GM19025 (cell line): Measurements from ENCODE around the gene CD82.
"Not testable (repeated sequence)": the region's sequence is repeated elsewhere in the genome, so short reads cannot be mapped to it uniquely, and the experiment has no call there.

Experiments
- ATAC-seq: cut with Tn5 transposase; IDR thresholded peaks from one replicate; pipeline ENCODE4 v1.9.1; 2021; ENCODE audit warnings: mild to moderate bottlenecking, low read depth, moderate library complexity; ENCODE audit not compliant: unreplicated experiment

CD82 gene

DNA sequence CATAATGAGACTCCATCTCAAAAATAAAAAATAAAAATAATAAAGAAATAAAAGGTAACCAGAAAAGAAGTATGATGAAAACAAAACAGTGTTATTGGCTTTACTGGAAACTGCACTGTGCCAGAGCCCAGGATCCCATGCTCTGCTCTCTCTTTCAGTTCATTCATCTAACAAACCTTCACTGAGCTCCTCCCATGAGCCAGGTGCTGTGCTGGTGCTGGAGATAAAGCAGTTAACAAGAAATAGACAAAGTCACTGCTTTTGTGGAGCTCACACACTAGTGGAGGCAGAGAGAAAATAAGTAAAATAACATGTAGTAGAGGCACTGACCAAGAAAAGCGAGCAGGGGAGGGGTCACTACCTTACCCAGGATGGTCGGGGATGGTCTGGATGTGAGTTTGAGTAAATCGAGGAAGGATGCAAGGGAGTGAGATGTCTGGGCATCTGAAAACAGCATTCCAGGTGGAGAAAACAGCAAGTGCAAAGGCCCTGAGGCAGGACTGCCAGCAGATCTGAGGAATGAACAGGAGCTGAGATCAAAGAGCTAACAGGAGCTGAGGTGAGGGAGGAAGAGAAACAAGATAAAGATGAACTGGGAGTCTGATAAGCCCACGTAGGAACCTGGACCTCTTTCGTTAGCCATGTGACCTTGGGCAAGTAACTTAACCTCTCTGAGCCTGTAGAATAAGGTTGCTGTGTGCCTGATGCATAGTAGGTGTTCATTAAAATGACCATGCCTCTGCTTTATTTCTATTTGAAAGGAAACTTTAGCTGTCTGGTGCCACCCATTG is 31.3 kb upstream of the CD82 start:
- no peak for ATAC-seq

DNA sequence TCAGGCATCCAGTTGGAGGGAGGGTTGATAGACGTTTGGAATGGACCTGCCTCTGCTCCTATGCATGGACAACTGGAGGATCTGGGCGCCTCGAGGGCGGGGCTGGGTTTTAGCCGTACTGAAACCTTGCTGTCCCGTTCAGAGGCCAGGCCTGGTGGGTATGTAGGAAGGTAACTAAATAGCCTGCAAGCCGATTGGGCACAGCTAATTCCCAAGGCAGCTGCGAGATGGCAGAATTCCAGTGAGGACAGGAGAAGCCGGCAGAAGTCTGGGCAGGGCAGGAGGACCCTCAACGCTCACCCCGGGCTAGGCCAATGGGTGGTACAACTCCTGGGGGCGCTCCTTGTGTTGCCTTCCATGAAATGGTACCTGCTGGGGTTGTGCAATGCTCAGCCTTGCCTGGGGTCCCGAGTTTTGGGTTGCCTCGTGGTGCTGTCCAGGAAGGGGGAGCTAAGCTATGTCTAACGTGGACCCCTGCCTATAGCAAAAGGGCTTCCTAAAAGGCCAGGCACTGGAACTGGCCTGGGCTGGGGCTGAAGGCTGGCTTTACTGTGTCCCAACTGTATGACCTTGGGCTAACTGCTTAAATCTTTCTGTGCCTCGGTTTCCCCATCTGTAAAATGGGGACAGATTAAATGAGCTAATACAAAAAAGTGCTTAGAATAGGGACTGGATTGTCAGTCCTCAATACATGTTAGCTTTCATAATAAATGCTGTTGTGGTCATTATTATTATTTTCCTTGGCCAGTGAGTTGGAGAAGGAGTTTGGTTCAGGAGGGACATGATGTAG is 30.1 kb upstream of the CD82 start:
- no peak for ATAC-seq

DNA sequence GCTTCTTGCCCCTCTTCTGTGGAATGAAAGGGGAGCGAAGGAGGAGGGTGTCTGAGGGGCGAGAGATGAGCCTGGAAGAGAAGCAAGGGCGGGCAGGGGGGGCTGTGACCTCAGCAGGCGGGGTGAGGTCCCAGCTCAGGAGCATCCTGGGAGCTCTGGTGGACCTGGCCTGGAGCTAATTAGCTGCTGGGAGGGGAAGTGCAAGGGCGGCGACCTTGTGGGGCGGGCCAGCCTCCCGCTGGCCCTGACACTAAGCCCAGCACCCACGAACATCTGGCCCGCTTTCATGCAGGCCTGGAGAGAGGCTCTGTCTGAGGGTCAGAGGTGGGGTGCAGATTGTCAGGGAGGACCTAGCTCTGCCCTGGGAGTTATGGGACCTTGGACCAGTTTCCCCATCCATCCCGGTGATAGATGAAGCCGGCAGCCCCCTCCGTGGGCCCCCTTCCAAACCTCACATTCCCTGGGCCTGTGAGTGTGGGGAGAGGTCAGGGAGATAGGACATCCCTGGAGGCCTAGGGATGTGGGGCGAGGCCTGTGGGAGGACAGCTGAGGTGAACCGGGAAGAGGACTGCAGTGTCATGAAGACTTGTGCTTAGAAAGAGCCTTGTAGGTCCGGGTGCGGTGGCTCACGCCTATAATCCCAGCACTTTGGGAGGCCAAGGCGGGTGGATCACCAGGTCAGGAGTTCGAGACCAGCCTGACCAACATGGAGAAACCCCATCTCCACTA is 28.5 kb upstream of the CD82 start:
- ATAC-seq: no peak

DNA sequence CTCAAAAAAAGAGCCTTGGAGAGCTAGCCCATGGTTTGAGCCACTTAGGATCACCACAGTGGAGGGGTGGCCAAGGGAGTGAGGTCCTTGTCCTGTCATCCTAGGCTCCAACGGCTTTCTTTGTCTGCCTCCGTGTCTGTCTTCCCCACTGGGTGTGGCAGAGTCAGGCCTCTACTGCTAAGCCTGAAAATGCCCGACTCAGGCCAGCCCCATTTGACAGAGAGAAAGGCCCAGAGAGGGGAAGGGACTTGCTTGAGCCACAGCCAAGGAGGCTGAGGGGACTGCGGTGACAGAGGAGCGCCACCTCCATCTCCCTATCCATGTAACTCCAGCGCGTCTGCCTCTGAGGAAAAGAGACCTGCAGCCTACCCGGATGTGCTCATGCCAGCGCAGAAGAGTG is 27.8 kb upstream of the CD82 start:
- no peak for ATAC-seq

GRCh38 chr11:44538375-44539054 is 26.9 kb upstream of the CD82 start:
- ATAC-seq: peak; percentile 79

GRCh38 chr11:44539971-44540370 is 25.5 kb upstream of the CD82 start:
- ATAC-seq: no peak

DNA sequence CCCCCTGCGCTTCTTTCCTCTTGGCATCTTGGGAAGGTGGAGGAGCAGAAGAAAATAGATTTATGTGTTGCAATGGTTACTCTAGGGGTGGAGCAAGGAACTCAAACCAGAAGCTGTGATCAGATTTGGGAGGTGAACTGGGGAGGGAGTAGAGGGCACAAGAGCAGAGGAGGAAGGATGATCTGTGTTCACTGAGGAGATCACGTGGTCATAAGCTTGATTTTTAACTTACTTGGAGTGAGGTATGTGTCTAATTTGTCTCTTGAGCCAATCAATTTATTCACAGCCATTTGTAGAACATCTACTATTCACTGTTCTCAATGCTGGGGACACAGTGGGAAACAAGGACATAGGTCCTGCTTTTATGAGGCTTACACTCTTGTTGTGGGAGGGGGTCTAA is 24.8 kb upstream of the CD82 start:
- no peak for ATAC-seq

- ATAC-seq: no peak
Observed at GRCh38 chr11:44542372-44542771, 23.1 kb upstream of the CD82 start.

DNA sequence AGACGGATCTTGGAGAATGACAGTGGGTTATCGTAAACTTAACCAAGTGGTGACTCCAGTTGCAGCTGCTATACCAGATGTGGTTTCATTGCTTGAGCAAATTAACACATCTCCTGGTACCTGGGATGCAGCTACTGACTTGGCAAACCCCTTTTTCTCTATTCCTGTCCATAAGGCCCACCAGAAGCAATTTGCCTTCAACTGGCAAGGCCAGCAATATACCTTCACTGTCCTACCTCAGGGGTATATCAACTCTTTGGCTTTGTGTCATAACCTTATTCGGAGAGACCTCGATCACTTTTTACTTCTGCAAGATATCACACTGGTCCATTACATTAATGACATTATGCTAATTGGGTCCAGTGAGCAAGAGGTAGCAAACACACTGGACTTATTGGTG is 18.5 kb upstream of the CD82 start:
- ATAC-seq: not testable (repeated sequence)

- not testable (repeated sequence) for ATAC-seq
Observed at GRCh38 chr11:44547534-44547933, 17.9 kb upstream of the CD82 start.

GRCh38 chr11:44548032-44548695 is 17.3 kb upstream of the CD82 start:
- ATAC-seq: no peak

GRCh38 chr11:44548961-44549749 is 16.3 kb upstream of the CD82 start:
- not testable (repeated sequence) for ATAC-seq

GRCh38 chr11:44550123-44550522 is 15.3 kb upstream of the CD82 start:
- no peak for ATAC-seq

DNA sequence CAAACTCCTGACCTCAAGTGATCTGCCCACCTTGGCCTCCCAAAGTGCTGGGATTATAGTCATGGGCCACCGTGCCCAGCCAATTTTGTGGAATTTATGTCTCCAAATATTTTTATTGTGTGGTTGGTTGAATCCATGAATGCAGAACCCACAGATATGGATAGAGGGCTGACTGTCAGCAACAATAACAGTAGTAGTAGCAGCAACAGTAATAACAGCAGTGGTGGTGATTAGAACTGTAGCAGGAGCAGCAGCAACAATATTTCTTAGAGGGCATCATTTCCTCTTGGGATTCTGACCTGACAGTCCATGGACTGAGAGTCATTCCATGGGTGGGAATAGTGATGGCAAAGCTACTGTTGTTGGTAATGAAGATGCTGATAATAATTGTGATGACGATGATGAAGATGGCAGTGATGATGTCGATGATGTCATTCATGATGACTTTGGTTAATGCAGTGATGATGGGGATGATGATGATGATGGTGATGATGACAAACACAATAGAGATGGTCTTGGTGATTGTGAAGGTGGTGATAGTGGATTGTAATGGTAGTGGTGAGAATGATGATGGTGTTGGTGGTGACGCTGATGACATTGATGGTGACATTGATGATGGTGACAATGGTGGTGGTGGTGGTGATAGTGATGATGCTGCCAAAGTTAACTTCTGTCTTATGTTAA is 13.9 kb upstream of the CD82 start:
- ATAC-seq: no peak

- ATAC-seq: no peak
Observed at GRCh38 chr11:44555031-44555800, 10.2 kb upstream of the CD82 start.

- ATAC-seq: no peak
Observed at GRCh38 chr11:44556735-44557409, 8.6 kb upstream of the CD82 start.

DNA sequence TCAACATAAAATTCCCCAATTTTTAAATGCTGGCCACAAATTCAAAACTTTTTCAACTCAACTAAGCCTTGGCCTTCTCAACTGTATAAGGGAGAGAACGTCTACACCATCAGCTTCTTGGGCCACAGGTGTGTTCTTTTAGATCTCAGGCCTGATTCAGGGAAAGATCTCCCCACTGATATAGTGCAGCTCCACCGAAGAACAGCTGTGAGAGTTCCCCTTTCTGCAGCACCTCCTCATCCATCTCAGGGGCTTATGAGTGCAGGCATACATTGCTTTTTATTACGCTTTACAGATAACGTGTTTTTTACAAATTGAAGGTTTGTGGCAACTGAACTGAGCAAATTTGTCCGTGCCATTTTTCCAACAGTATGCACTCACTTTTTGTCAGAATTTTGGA is 8.0 kb upstream of the CD82 start:
- no peak for ATAC-seq
